IPS-NIHi7 (cell line): Measurements from ENCODE around the gene MIS18BP1.
"Not testable (repeated sequence)": the region's sequence is repeated elsewhere in the genome, so short reads cannot be mapped to it uniquely, and the experiment has no call there.

ENCODE experiments used
- DNase-seq: peaks from one replicate; pipeline ENCODE4 v3.0.0; 2012; ENCODE audit warnings: mixed read lengths; ENCODE audit errors: extremely low spot score

The MIS18BP1 gene

DNA sequence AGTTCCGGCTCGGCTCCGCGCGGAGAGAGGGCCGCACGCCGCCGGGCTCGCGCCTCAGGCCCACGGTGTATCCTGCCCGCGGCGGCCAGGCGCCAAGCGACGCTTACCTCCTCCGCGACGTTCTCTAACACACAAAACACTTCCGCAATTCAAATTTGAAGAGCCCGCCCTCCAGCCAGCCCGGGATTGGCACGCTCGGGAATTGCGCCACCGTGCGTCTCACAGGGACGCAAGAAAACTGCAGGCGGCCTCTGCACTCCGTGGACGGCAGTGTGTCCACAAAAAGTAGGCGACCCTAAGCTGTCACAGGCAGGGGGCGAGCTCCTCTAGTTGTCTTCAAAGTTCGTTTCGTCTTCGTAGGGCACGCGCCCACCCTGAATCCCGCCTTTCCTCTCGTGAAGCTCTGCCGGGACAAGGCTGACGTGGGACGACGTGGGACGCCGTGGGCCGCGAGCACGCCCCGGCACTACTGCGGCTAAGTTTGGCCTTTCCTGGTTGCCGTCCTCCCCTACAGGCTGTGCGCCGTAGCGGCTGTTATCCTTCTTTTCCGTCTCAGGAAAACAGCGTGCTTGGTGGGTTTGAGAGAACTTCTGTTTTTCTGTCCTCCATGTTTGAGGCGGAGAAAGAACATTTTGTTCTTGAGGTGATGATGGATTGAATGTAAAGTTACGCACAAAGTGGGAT is at the start of gene MIS18BP1:
Gene MIS18BP1 (minus strand): TSS at position 133 of the 684 bp plus-strand sequence. CDS start 5,916 bp downstream, outside the sequence.
- peak; percentile 91 for DNase-seq

- no peak for DNase-seq
Measured at GRCh38 chr14:45298423-45299117, 45.6 kb upstream of the MIS18BP1 start.

- DNase-seq: not testable (repeated sequence)
Measured at GRCh38 chr14:45294796-45295195, 41.8 kb upstream of the MIS18BP1 start.

- no peak for DNase-seq
Measured at GRCh38 chr14:45290547-45290946, 37.5 kb upstream of the MIS18BP1 start.

GRCh38 chr14:45287610-45288009 is 34.6 kb upstream of the MIS18BP1 start:
- DNase-seq: no peak

DNA sequence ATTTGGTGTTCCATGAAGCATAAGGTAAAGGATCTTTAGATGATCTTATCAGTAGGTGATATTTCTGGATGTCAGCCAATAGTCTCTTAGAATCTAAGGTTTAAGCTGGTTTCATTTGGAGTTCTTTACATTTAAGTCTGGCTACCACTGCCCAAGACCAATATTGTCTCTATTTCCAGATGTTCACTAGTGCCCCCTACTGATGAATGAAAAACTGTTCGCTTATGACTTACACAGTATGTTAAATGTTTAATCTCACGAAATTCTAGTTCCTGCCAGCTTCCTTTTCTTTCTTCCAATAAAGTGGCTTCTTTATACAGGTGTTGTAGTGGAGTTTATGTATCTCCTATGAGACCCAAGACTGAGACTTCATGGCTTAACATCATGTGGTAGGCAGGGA is 31.8 kb upstream of the MIS18BP1 start:
- no peak for DNase-seq

- not testable (repeated sequence) for DNase-seq
Measured at GRCh38 chr14:45281731-45282400, 28.9 kb upstream of the MIS18BP1 start.

DNA sequence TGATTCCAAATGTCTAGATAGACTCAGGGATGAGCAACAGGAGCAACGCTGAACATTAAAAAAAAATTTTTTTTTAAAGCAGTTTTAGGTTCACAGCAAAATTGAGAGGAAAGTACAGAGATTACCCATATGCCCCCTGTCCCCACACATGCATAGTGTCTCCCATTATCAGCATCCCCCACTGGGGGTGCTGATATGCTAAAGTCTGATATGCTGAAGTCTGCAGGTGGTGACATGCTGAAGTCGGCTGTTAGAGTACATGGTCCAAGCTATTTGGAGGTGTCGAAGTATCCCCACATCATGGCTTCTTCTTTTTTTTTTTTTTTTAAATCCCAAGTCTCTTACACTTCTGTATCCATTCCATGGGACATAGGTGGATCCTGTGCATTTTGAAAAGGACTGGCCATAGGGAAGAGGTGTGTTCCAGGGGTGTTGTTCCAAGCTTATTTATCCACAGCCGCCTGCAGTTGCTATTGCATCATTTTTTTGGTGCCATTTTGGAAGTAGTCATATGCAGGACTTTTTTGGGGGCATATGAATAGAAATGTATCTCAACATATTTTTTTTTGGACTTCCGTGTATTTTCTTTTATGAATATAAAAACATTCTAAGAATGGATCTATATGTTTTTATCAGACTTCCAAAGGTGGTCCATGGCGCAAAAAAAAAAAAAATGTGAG is 19.0 kb upstream of the MIS18BP1 start:
- no peak for DNase-seq

- DNase-seq: no peak
Measured at GRCh38 chr14:45270031-45270430, 17.0 kb upstream of the MIS18BP1 start.

- DNase-seq: no peak
Measured at GRCh38 chr14:45267071-45267470, 14.1 kb upstream of the MIS18BP1 start.

DNA sequence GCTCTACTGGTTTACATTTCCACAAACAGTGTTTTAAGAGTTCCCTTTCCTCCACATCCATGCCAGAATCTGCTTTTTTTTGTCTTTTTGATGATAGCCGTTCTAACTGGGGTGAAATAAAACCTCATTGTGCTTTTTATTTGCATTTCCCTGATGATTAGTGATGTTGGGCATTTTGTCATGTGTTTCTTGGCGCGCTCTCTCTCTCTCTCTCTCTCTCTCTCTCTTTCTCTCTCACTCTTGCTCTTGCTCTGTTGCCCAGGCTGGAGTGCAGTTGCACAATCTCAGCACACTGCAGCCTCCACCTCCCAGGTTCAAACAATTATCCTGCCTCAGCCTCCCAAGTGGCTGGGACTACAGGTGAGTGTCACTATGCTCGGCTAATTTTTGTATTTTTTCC is 9.6 kb upstream of the MIS18BP1 start:
- no peak for DNase-seq

DNA sequence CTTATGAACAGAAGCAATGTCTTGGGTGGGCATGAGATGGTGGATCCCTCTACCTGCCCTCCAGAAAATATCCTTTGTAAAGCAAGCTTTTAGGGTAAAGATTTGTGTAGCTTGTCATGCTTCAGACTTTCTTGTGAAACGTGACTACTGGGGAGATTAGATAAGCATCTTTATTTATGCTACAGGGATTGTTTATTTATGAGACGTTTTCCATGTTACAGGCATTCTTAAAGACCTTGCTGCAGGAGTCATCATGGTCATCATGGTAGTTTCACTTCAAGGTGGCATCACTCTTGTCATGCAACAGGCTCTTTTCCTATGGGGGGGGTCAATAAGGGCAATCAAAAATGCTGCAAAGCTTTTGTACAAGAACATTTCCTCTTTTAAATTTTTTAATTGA is 8.2 kb upstream of the MIS18BP1 start:
- DNase-seq: no peak

DNA sequence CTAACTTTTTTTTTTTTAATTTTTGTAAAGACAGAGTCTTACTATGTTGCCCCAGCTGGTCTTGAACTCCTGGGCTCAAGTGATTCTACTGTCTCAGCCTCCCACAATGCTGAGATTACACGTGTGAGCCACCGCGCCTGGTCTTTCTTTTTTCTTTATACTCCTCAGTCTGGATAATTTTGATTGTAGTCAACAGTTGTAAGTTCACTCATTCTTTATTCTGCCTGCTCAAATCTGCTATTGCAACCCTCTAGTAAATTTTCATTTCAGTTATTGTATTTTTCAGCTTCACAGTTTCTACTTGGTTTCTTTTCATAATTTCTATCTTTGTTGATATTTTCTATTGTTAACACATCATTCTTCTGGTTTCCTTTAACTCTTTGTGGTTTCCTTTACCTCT is 5.8 kb upstream of the MIS18BP1 start:
- DNase-seq: no peak

- DNase-seq: no peak
Measured at GRCh38 chr14:45258073-45258472, 5.1 kb upstream of the MIS18BP1 start.

- DNase-seq: no peak
Measured at GRCh38 chr14:45254771-45255170, 1.8 kb upstream of the MIS18BP1 start.

- no peak for DNase-seq
Measured at GRCh38 chr14:45253754-45254310, 830 bp upstream of the MIS18BP1 start.

DNA sequence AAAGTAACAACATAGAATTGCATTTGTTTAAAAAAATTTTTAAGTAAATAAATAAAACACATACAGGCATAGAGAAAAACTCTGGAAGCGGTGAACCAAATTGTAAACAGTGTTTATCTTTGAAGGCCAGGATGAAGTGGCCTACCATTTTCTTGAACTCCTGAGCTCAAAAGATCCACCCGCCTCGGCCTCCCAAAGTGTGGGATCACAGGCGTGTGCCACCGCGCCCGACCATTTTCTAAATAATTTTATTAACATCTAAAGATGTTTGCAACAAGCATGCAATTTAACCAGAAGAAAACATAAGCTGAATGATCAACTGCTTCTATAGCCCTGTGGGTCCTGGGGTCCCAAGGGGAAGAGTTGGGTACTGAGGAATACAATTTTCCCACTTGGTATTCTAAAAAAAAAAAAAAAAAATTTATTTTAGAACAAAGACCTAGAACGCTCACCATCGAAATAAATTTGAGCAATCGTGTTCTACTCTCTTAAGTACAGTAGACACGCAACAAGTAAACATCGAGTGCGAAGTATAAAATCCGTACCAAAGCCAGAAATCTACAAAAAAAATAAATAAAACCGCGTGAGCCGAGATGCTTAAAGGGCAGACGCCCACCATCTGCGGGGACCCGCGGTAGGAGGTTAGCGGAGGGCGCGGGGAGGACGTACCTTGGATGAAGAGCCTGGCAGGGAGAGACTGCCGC is 484 bp downstream of the MIS18BP1 start:
- no peak for DNase-seq

GRCh38 chr14:45251912-45252311 is 1.1 kb downstream of the MIS18BP1 start:
- DNase-seq: no peak

DNA sequence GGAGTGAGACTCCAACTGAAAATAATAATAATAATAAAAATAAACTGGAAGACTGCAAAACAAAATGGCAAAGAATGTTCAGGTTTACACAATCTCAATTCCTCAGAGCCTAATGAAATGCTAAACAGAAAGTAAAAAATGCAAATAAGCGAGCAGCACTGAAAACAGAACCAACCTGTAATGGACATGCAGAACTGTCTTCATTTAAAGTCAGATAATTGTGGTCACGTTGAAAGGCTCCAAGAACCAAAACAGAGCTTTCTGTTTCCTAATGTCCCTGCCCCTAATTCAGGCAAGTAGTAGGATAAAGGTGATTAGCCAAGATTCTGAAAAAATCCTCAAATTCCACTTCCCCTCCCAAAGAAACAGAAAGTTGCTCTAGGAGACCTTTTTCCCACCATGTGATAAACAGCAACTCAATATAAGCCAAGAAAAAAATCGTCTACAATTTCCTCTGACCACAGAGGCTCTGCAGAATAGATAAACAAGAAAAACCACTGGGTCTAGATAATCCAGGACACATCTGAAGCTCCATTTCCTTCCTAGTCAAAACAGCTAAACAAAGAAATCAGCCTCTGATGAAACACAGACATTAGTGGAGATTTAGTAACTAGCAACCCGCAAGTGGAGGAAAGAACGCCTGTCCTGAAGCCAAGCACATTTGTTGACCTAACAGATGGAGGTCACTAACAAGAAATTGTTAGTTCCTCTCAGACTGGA is 3.0 kb downstream of the MIS18BP1 start:
- DNase-seq: no peak

DNA sequence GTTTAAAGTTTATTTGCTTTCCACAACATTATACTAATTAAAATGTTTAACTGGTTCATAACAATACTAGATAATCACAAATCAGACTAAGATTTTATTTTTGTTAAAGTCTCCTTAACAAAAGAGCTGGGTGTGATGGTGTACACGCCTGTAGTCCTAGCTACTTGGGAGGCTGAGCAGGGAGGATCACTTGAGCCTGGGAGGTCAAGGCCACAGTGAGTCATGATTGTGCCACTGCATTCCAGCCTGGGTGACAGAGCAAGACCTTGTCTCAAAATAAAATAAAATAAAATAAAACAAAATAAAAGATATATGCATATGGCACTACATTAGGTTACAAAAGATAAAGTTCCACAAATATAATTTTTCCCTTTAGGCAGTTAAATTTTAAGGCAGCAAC is 5.6 kb downstream of the MIS18BP1 start:
- no peak for DNase-seq

- DNase-seq: no peak
Measured at GRCh38 chr14:45246691-45247090, 6.3 kb downstream of the MIS18BP1 start.
